ENCODE measurements around the gene ABCC1. TPM values are rescaled to one million over a fixed set of nuclear protein-coding genes. Genes with fewer than 3 reads are reported as not detected.

The ABCC1 gene
- total RNA-seq, 1 donor from 2014 or later = 69.4 TPM

GRCh38 chr16:15985144-15985543 is 35.7 kb downstream of the ABCC1 start:
- H3K4me1 Mint-ChIP-seq = peaks cover 20% of the 10 kb centered on the region
- no peak overlapping the region for H3K27ac Mint-ChIP-seq
- no peak for DNase-seq (ENCODE audit: low spot score in 2 of 2, unreplicated experiment in 2 of 2)
- H3K4me3 Mint-ChIP-seq = no peak overlapping the region
- H3K27me3 Mint-ChIP-seq (ENCODE audit: low read depth) = no peaks in the 10 kb centered on the region
- H3K36me3 Mint-ChIP-seq = peaks cover 27% of the 10 kb centered on the region
- peaks cover 14% of the 10 kb centered on the region for H3K9me3 Mint-ChIP-seq
- TF ChIP-seq CTCF (IDR thresholded peaks at IDR 0.05; ENCODE audit: unreplicated experiment) = no peak

GRCh38 chr16:15986261-15986660 is 36.8 kb downstream of the ABCC1 start:
- H3K27me3 Mint-ChIP-seq (ENCODE audit: low read depth) = no peaks in the 10 kb centered on the region
- peaks cover 20% of the 10 kb centered on the region for H3K4me1 Mint-ChIP-seq
- no peak for DNase-seq (ENCODE audit: low spot score in 2 of 2, unreplicated experiment in 2 of 2)
- peaks cover 9% of the 10 kb centered on the region for H3K9me3 Mint-ChIP-seq
- no peak overlapping the region for H3K27ac Mint-ChIP-seq
- TF ChIP-seq CTCF (IDR thresholded peaks at IDR 0.05; ENCODE audit: unreplicated experiment) = no peak
- H3K4me3 Mint-ChIP-seq = no peak overlapping the region
- peaks cover 16% of the 10 kb centered on the region for H3K36me3 Mint-ChIP-seq

GRCh38 chr16:15988268-15989013 is 39.0 kb downstream of the ABCC1 start:
- TF ChIP-seq CTCF (IDR thresholded peaks at IDR 0.05; ENCODE audit: unreplicated experiment) = no peak
- peaks cover 6% of the 10 kb centered on the region for H3K36me3 Mint-ChIP-seq
- no peak for DNase-seq (ENCODE audit: low spot score in 2 of 2, unreplicated experiment in 2 of 2)
- H3K27me3 Mint-ChIP-seq (ENCODE audit: low read depth) = no peaks in the 10 kb centered on the region
- H3K4me1 Mint-ChIP-seq = peaks cover 15% of the 10 kb centered on the region
- H3K4me3 Mint-ChIP-seq = no peak overlapping the region
- H3K9me3 Mint-ChIP-seq = no peaks in the 10 kb centered on the region
- no peak overlapping the region for H3K27ac Mint-ChIP-seq

- Mint-ChIP-seq H3K4me1 (peaks cover 12% of the 10 kb centered on the region), H3K4me3 (no peak overlapping the region), H3K27ac (peak overlapping the region; percentile 59), H3K27me3 (ENCODE audit: low read depth) (no peaks in the 10 kb centered on the region), H3K9me3 (no peaks in the 10 kb centered on the region), H3K36me3 (peaks cover 11% of the 10 kb centered on the region)
- TF ChIP-seq CTCF (IDR thresholded peaks at IDR 0.05; ENCODE audit: unreplicated experiment) = no peak
- DNase-seq (ENCODE audit: low spot score in 2 of 2, unreplicated experiment in 2 of 2) = no peak
These were observed 41.5 kb downstream of the ABCC1 start for GRCh38 chr16:15990902-15991301.

GRCh38 chr16:15993128-15993527 is 43.7 kb downstream of the ABCC1 start:
- no peak for DNase-seq (ENCODE audit: low spot score in 2 of 2, unreplicated experiment in 2 of 2)
- no peak overlapping the region for H3K27ac Mint-ChIP-seq
- TF ChIP-seq CTCF (IDR thresholded peaks at IDR 0.05; ENCODE audit: unreplicated experiment) = no peak
- H3K4me1 Mint-ChIP-seq = peaks cover 12% of the 10 kb centered on the region
- H3K36me3 Mint-ChIP-seq = peaks cover 7% of the 10 kb centered on the region
- no peaks in the 10 kb centered on the region for H3K9me3 Mint-ChIP-seq
- H3K27me3 Mint-ChIP-seq (ENCODE audit: low read depth) = no peaks in the 10 kb centered on the region
- no peak overlapping the region for H3K4me3 Mint-ChIP-seq
